Measurements from ENCODE around the gene NTN4.
"Not testable (repeated sequence)": the region's sequence is repeated elsewhere in the genome, so short reads cannot be mapped to it uniquely, and the experiment has no call there.

The NTN4 gene

DNA sequence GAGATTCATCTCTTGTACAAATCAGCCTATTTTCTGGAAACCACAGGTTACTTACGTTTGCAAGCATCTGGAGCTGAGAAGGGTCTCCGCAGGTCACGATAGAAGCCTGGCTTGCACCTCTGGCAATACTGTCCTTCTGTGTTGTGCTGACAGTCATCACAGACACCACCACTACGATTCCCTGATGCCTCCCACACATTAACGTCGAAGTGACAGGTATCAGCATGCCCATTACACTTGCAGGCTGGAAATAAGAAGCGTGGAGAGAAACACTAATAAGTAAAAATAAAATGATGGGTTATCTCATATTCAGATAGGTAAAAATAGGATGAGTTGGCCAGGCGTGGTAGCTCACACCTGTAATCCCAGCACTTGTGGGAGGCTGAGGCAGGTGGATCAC, 80.2 kb downstream of the NTN4 start:
- no peak for DNase-seq (ENCODE audit: low spot score)

DNA sequence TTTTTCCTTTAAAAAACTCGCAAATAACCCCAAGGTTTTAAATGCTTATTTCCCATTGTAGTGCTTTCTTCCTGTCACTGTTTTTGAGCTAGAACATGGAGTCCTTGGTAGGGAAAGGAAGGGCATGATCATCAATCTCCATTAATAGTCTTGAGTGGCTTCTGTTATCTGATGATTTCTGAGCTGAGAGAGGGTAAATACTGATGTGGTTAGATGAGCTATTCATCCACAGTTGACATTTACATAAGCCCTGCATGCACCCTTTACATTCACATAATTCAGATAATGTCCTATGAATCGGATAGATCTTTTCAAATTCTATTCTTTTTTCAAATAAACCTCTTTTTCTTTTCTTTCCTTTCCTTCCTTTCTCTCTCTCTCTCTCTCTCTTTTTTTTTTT, 81.4 kb downstream of the NTN4 start:
- no peak for DNase-seq (ENCODE audit: low spot score)

GRCh38 chr12:95705143-95705542, 85.4 kb downstream of the NTN4 start:
- no peak for DNase-seq (ENCODE audit: low spot score)

GRCh38 chr12:95703986-95704385, 86.6 kb downstream of the NTN4 start:
- no peak for DNase-seq (ENCODE audit: low spot score)

DNA sequence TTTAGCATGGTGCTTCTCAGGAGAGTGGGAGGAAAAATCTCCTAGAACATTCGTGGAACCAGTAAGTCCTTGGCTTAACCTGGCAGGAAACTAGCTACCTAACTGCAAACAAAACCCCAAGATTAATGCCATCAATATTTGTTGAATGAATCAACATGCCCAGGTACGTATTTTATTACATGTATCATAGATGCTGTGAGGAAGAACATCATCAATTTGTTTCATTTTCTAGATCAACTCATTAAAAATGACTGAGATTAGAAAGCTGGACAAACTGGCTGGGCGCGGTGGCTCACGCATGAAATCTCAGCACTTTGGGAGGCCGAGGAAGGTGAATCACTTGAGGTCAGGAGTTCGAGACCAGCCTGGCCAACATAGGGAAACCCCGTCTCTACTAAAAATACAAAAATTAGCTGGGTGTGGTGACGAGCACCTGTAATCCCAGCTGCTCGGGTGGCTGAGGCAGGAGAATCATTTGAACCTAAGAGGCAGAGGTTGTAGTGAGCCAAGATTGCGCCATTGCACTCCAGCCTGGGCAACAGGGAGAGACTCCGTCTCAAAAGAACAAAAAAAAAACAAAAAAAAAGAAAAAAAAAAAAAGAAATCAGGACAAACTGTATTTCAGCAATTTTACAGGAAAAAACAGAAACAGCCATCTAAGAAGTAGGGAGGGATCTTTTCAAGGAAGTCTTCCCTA, 88.7 kb downstream of the NTN4 start:
- DNase-seq (ENCODE audit: low spot score): no peak

DNA sequence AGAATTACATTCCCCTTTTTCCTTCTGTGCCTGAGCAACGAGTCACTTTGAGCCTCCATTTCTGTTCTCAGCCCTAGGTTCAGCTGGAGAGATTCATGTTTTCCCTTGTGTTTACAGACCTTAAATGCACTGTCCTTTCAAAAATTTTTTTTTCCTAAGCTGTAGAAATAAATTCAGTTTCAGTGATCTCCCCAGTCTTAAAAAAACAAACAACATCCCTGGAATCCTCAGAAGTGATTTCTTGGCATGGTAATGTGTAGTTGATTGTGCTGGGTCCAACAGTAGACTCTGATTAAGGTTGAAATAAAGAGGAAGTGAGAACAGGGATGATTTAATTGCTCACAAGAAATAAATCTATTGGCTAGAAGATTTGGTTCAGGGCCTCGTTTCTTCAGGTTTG, 89.3 kb downstream of the NTN4 start:
- no peak for DNase-seq (ENCODE audit: low spot score)

DNA sequence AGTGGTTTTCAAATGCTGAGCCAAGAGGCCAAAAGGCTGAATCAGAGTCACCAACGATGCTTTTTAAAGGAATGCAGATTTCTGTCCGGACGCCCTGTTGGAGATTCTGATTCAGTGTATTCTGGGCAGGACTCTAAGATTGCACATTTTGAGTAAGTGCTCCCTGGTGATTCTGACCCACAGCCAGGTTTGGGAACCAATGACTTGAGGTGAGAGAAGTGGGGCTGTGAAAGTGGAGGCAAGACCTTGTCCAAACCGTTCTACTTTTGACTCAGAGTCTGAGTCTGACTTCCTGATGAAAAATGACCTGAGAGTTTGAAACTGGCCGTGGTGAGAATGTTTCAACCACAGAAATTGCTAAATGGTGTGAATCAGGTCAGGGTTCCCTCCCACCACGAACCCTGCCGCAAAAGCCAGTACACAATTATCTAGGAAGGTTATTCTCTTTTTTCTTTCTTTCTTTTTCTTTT, 90.2 kb downstream of the NTN4 start:
- no peak for DNase-seq (ENCODE audit: low spot score)

GRCh38 chr12:95699579-95699978, 91.0 kb downstream of the NTN4 start:
- DNase-seq (ENCODE audit: low spot score): no peak

DNA sequence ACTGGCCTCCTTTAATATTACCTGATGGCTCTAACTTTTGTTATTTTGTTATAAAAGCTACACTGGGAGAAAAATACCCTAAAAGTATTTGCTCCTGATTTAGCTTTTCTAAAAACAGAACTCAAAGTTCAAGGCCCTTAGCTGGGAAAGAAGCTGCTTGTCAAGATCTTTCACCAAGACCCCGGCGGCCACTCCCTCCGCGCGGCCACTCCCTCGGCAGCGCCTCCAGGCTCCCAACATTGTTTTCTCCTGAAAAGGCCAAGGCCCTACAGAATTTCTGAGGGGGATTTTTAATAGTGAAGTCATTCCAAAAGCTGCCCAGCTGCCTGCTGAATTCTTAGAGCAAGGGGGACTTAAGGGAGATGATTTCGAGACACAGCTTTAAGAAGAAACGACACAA, 96.4 kb downstream of the NTN4 start:
- no peak for DNase-seq (ENCODE audit: low spot score)

DNA sequence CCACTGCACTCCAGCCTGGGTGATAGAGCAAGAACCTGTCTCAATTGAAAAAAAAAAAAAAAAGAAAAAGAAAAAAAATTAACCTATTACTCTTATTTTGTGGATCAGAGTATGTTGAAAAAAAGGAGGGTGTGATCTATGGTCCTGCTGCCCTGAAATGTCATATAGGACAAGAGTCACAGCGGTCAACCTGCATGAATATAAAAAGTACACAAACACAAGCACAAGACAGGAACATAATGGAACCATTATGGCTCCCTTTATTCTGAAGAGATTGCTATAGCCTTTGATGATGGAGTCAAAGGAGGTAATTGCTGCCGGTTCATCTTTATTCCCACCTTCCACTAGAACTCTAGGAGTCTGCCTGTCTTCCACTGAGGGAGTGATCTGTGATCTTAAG, 96.9 kb downstream of the NTN4 start:
- DNase-seq (ENCODE audit: low spot score): no peak

DNA sequence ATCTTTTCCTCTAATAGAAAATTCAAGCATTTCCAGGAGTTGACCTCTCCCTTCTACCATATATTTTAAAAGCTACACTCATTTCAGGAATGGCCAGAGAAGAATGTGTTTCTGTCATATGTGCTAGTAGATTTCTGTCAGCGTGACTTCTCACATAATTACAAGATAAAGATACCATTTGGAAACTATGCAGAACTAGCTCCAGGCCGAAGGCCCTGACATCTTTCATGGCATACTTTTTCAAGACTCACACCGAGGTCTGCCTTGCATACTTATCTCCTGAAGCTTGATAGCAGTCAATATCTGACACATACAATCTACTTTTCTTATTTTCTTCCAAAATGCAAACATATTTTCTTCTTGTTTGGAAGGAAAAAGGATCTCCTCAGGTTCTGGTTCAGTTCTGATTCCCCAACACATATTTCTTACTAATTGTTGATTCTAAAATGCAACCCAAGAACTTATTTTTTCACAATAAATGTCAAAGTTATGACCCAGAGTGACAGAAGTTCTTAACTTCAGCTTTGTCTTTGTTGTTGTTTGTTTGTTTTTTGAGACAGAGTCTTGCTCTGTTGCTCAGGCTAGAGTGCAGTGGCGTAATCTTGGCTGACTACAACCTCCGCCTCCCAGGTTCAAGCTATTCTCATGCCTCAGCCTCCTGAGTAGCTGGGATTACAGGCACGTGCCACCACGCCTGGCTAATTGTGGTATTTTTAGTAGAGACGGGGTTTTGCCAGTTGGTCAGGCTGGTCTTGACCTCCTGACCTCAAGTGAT, 99.5 kb downstream of the NTN4 start:
- no peak for DNase-seq (ENCODE audit: low spot score)

DNA sequence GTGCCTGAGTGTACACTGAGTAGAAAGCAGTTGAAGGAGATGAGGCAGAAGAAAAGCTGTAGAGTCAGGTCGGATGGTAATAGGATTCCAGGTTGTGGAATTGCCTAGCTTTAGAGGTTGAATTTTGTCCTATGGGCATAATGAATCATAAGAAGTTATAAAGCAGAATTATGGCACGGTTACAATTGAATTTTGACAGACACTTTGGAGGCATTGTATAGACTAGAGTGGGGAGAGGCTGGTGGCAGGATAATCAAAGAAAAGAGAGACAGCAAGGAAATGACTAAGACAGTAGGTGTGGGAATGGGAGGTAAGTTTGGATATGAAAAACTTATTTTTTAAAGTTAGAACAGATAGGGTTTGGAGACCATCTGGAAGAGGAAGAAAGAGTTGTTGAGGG, 102.6 kb downstream of the NTN4 start:
- DNase-seq (ENCODE audit: low spot score): no peak

GRCh38 chr12:95683418-95683817, 107.1 kb downstream of the NTN4 start:
- no peak for DNase-seq (ENCODE audit: low spot score)

DNA sequence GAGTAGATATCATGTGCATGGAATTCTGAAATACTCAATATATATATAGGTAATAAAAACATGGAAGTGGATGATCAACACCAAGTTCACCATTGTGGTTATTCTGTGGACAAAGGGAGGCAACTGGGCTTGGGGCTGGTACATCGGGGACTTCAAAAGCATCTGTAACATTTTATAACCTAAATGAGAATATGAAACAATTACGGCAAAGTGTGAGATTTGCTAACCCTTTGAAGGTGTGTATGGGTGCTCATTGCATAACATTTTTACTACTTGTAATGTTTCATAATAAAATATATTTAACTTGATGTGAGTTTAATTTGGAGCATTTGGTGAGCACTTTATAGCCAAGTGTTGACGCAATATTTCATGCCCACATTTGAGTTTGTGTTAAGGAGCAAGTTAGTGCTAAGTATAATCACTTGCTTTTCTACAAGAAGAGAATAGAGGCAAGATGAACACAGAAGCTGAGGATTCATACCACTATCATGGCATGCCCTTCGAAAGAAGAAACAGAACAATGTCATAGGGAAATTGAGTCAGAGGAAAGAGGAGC, 109.3 kb downstream of the NTN4 start:
- no peak for DNase-seq (ENCODE audit: low spot score)

DNA sequence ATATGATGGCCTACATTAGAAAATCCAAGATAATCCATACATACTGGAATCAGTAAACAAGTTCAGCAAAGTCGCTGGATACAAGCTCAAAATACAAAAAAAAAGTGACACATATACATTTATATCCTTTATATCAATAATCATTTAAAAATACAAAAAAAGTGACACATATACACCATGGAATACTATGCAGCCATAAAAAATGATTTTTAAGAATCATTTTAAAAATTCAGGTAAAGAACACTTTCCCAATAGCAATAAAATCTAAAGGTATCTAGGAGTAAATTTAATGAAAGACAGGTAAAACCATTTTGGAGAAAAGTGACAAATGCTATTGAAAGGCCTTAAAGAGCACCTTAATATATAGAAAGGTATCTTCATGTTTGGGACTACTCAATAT, 111.9 kb downstream of the NTN4 start:
- DNase-seq (ENCODE audit: low spot score): no peak

DNA sequence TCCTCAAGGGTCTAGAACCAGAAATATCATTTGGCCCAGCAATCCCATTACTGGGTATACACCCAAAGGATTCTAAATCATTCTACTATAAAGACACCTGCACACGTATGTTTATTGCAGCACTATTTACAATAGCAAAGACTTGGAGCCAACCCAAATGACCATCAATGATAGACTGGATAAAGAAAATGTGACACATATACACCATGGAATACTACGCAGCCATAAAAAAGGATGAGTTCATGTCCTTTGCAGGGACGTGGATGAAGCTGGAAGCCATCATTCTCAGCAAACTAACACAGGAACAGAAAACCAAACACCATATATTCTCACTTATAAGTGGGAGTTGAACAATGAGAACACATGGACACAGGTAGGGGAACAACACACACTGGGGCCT, 112.8 kb downstream of the NTN4 start:
- not testable (repeated sequence) for DNase-seq (ENCODE audit: low spot score)

- DNase-seq (ENCODE audit: low spot score): no peak
These were observed 115.9 kb downstream of the NTN4 start for GRCh38 chr12:95674631-95675030.

- DNase-seq (ENCODE audit: low spot score): no peak
These were observed 116.4 kb downstream of the NTN4 start for GRCh38 chr12:95674163-95674562.

GRCh38 chr12:95673576-95673975, 117.0 kb downstream of the NTN4 start:
- no peak for DNase-seq (ENCODE audit: low spot score)

DNA sequence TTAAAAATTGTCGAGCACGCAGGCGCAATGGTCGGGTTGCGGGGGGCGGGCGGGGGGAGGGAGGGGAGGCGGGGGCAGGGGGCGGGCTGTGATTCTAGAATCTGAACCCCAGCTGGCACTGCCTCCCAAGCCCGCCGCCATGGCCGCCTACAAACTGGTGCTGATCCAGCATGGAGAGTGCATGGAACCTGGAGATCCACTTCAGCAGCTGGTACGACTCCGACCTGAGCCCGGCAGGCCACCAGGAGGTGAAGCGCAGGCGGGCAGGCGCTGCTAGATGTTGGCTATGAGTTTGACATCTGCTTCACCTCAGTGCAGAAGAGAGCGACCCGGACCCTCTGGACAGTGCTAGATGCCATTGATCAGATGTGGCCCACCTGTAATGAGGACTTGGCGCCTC, 118.4 kb downstream of the NTN4 start:
- DNase-seq (ENCODE audit: low spot score): no peak

- DNase-seq (ENCODE audit: low spot score): no peak
These were observed 119.3 kb downstream of the NTN4 start for GRCh38 chr12:95671265-95671664.

- DNase-seq (ENCODE audit: low spot score): no peak
These were observed 127.0 kb downstream of the NTN4 start for GRCh38 chr12:95663525-95663924.

GRCh38 chr12:95661360-95661759, 129.2 kb downstream of the NTN4 start:
- no peak for DNase-seq (ENCODE audit: low spot score)

All from cerebellar cortex (tissue), 1 donor.